Transverse colon (tissue), 4 donors: ENCODE measurements around the gene CMC1.

Experiments
- CTCF ChIP-seq, 5 experiments: fragments of 200-600 bp in 3 of 5; fragments of 450-650 bp in 2 of 5; sonication (generic) in 3 of 5; IDR thresholded peaks; 1 replicate in 2 of 5; 2 replicates in 3 of 5; pipeline ENCODE4 v1.5.1; 2016 to 2017; ENCODE audit warnings: antibody characterized with exemption in 5 of 5, inconsistent platforms in 3 of 5, mild to moderate bottlenecking in 2 of 5, moderate library complexity in 1 of 5
- POLR2AphosphoS5 ChIP-seq, 3 donors: sonication (generic); formaldehyde crosslinking; IDR thresholded peaks; one replicate each; pipeline ENCODE4 v1.6.1; 2016; ENCODE audit warnings: antibody characterized with exemption in 3 of 3

DNA sequence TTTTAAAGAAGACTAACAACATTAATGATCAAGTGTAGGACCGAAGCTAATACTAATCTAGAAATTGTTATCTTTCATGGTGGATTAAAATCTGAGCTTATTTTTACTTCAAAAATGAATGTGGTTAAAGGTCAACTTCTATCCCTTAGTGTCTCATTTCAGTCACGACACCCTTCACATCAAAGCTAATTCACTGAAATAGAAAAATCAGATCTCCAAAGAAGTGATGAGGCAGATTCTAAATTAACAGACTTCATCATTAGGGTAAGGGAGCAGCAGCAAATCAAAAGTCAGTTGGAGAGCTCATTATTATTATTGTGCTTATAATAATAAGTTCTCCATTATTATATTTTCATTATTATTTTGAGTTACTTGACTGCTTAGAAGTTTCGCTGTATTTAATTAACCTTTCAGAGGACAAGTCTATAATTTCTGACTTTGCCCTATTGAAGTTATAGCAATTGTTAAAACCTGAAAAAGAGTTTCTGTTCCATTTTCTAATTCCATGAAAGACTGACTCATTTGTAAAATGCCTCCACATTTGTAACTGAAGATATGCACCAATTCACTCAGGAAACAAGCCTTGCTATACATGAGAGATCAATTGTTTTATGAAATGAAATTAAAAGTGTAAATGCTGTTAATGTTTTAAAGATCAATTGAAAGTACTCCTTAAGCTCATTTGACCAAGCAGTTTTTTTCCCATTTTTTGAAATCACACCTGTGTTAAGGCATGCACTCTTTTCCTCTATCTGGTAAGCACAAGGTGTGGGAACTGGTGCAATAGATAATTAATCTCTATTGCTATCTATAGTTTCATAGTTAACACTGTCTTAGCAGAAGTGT is 23.1 kb upstream of the CMC1 start:
- TF ChIP-seq CTCF (IDR thresholded peaks at IDR 0.05) (no peak), POLR2AphosphoS5 (IDR thresholded peaks at IDR 0.05) (no peak)
